ENCODE data around the gene DOCK6.
"Not testable (repeated sequence)": the region's sequence is repeated elsewhere in the genome, so short reads cannot be mapped to it uniquely, and the experiment has no call there.

- TF ChIP-seq CTCF, POLR2A (IDR thresholded peaks at IDR 0.05): not testable (repeated sequence)
These were observed 83.2 kb downstream of the DOCK6 start for GRCh38 chr19:11179145-11179465.
